Lower leg skin (tissue), 4 donors: Measurements from ENCODE around the gene PVR. TPM values are rescaled to one million over a fixed set of nuclear protein-coding genes. Genes with fewer than 3 reads are reported as not detected.

ENCODE experiments used
- DNase-seq, 2 donors: peaks; one replicate each; pipeline ENCODE4 v3.0.0-alpha.2; 2019; ENCODE audit warnings: low spot score in 2 of 2
- H3K4me3 ChIP-seq: fragments of 200-600 bp; sonication (generic); 2 replicates; pipeline ENCODE4 v1.5.1; 2017; ENCODE audit warnings: mild to moderate bottlenecking, low read depth; ENCODE audit not compliant: poor library complexity, severe bottlenecking
- POLR2A ChIP-seq, 2 donors: fragments of 450-650 bp; IDR thresholded peaks; one replicate each; pipeline ENCODE4 v1.6.1; 2016 to 2017; ENCODE audit warnings: antibody characterized with exemption in 2 of 2, mild to moderate bottlenecking in 1 of 2, moderate library complexity in 1 of 2
- WGBS, 2 donors: methylation state at CpG; one replicate each; pipeline ENCODE4 v1.1.5; 2018; 5-methylcytosine and 5-hydroxymethylcytosine counted together
- intact Hi-C: fragments of 100-400 bp; cut with DNase I; formaldehyde crosslinking; loops from one replicate; pipeline ENCODE4 v1.15.0; 2023; ENCODE audit warnings: low total_unique reads
- total RNA-seq, 4 donors: library from RNA; depleted of rRNA; stranded (reverse); fragments of >200 nt; gene quantifications; one replicate each; pipeline ENCODE4 v1.1.0, GENCODE V29; 2016
- TF ChIP-seq, protein P1 (sequence below), 3 donors: fragments of 450-650 bp; IDR thresholded peaks; one replicate each; pipeline ENCODE4 v1.5.1; 2016; ENCODE audit warnings: antibody characterized with exemption in 3 of 3, mild to moderate bottlenecking in 3 of 3, moderate library complexity in 2 of 3

Gene PVR
- total RNA-seq, 4 donors from 2014 or later: 9.9 to 14.3 (median 12.1) TPM

DNA sequence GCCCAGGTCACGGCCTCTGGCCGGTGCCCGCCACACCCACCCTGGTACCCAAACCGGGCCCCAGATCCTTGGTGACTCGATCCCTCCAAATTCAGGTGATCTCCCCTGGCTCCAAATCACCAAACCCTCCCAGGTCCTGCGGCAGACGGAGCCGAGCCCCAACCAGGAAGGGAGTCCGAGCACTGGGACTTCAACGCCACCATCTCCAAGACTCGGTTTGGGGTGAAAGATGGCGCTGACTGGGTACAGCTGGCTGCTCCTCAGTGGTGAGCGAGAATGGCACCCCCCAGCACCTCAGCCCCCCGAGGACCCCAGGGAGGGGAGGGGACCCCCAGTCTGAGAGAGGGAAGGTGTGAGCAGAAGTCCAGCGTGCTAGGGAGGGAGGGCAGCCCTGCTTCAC, 57.5 kb downstream of the PVR start:
- intact Hi-C loops: no loop called here

DNA sequence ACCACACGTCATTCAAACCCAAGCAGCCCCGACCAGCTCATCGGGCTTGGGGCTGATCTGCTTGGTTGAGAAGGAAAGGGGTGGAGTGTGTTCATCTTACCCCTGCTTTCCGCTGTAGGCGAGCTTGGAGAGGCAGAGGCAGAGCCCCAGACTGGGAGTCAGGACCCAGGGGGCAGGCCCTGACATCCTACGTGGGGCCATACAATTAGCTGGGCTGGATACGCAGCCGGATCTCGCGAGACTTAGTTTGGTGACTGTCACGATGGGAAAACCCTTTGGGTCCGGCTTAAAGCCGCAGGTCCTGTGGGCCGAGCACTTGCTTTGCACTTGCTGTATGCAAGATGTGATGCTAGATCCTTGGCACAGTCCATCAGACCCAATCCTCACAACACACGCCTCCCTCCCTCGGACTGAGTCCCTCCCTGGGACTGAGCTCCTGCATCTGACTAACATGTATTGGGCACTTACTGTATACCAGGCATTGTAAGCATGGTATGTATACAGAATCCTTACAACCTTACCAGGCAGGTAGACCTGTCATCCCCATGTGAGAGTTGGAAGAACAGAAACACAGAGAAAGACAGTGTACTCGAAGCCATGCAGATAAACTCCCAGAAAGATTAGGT, 59.0 kb downstream of the PVR start:
- TF ChIP-seq, protein P1, sequence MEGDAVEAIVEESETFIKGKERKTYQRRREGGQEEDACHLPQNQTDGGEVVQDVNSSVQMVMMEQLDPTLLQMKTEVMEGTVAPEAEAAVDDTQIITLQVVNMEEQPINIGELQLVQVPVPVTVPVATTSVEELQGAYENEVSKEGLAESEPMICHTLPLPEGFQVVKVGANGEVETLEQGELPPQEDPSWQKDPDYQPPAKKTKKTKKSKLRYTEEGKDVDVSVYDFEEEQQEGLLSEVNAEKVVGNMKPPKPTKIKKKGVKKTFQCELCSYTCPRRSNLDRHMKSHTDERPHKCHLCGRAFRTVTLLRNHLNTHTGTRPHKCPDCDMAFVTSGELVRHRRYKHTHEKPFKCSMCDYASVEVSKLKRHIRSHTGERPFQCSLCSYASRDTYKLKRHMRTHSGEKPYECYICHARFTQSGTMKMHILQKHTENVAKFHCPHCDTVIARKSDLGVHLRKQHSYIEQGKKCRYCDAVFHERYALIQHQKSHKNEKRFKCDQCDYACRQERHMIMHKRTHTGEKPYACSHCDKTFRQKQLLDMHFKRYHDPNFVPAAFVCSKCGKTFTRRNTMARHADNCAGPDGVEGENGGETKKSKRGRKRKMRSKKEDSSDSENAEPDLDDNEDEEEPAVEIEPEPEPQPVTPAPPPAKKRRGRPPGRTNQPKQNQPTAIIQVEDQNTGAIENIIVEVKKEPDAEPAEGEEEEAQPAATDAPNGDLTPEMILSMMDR (IDR thresholded peaks at IDR 0.05): no peak
- TF ChIP-seq POLR2A (IDR thresholded peaks at IDR 0.05): no peak
- intact Hi-C loops: no loop called here
- no peak overlapping the region for H3K4me3 ChIP-seq
- DNase-seq: no peak
- 82 to 83% methylated on average over 17 of the region's 17 CpGs for WGBS, 2 donors

More for the DNA sequence above, 57.5 kb downstream of the PVR start:
- TF ChIP-seq, protein P1 (IDR thresholded peaks at IDR 0.05): no peak
- TF ChIP-seq POLR2A (IDR thresholded peaks at IDR 0.05): no peak
- no peak for DNase-seq
- WGBS, 2 donors: 81 to 85% methylated on average over 14 of the region's 15 CpGs
- H3K4me3 ChIP-seq: no peak overlapping the region

DNA sequence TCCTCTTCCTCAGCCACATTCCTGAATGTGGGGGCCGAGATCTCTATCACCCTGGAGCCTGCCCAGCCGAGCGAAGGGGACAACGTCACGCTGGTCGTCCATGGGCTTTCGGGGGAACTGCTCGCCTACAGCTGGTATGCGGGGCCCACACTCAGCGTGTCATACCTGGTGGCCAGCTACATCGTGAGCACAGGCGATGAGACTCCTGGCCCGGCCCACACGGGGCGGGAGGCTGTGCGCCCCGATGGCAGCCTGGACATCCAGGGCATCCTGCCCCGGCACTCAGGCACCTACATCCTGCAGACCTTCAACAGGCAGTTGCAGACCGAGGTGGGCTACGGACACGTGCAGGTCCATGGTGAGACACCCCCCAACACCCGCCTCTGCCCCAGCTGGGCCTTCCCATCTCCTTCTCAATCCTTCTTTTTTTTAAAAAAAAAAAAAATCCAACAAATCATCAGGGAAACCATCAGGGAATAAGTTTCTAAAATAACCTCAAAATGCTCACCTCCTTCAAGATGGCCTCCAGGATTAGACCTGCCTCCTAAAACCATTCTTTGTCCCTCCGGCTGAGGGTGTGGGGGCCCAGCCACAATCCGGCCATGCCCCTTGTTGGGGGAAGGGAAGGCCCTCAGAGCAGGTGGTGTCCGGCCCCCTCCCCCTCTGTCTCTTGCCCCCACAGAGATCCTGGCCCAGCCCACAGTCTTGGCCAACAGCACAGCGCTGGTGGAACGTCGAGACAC, 59.8 kb downstream of the PVR start:
- intact Hi-C loops: no loop called here
- no peak overlapping the region for H3K4me3 ChIP-seq
- TF ChIP-seq, protein P1 (IDR thresholded peaks at IDR 0.05): no peak
- no peak for TF ChIP-seq POLR2A (IDR thresholded peaks at IDR 0.05)
- no peak for DNase-seq
- WGBS, 2 donors: 88 to 90% methylated on average over 17 to 28 of the region's 28 CpGs

DNA sequence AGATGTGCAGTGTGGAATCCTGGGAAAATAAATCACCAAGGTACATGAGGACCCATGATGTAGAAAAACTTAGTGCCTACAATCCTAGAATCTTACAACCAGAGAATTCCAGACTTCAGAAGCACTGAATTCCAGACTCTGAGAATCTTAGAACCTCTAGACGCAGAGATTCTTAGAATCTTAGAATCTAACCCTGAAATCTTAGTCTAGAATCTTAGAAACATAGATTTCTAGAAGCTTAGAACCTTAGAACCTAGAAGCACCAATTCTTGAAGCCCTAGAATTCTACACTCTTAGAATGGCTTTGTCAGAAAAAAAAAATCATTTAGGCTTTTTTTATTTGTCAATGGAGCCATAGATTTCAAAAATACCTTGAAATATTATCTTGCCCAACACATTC, 61.3 kb downstream of the PVR start:
- TF ChIP-seq, protein P1 (IDR thresholded peaks at IDR 0.05): no peak
- no peak for TF ChIP-seq POLR2A (IDR thresholded peaks at IDR 0.05)
- no peak for DNase-seq
- intact Hi-C loops: no loop called here
- 81 to 97% methylated on average over 1 of the region's 1 CpG for WGBS, 2 donors
- no peak overlapping the region for H3K4me3 ChIP-seq

DNA sequence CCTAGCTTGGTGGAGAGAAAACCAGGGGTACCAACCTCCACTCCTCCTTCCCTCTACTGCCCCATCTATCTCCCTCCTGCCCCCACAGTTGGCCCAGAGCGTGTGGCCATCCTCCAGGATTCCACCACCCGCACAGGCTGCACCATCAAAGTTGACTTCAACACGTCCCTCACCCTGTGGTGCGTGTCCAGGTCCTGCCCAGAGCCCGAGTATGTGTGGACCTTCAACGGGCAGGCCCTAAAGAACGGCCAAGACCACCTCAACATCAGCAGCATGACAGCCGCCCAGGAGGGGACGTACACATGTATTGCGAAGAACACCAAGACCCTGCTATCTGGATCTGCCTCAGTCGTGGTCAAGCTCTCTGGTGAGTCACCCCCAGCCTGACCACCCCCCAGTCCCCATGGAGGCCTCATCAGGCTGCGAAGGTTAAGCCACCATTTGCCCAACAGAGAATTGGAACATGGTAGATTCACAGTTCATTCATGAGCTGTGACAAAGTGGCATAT, 61.8 kb downstream of the PVR start:
- 93 to 94% methylated on average over 12 of the region's 12 CpGs for WGBS, 2 donors
- no peak overlapping the region for H3K4me3 ChIP-seq

More for the DNA sequence above, 61.8 kb downstream of the PVR start:
- no peak for DNase-seq
- TF ChIP-seq, protein P1 (IDR thresholded peaks at IDR 0.05): no peak
- no peak for TF ChIP-seq POLR2A (IDR thresholded peaks at IDR 0.05)
- intact Hi-C loops: no loop called here
